ENCODE measurements around the gene STON1.
"Not testable (repeated sequence)": the region's sequence is repeated elsewhere in the genome, so short reads cannot be mapped to it uniquely, and the experiment has no call there.

Gene STON1

DNA sequence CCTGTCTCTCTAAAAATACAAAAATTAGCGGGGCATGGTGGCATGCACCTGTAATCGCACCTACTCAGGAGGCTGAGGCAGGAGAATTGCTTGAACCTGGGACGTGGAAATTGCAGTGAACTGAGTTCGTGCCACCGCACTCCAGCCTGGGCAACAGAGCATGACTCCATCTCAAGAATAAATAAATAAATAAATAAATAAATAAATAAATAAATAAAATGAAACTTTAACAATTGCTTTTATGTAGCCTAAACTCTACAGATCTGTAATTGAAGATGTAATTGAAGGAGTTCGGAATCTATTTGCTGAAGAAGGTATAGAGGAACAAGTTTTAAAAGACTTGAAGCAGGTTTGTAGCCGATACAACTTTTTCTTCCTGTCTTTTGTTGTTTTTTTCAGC, 90.7 kb downstream of the STON1 start:
- no peak for DNase-seq (ENCODE audit: low read depth)

DNA sequence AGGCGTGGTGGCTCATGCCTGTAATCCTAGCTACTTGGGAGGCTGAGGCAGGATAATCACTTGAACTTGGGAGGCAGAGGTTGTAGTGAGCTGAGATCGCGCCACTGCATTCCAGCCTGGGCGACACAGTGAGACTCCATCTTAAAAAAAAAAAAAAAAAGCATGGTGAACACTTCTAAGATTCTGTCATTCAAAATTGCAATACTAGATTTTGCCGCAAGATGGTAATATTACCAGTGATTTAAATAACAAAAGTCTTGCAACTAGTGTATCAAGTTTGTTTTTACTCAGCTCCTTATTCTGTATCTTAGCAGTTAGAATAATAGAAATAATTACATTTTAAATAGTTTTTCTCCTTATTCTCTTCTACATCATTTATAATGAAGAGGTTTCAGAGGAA, 92.7 kb downstream of the STON1 start:
- DNase-seq (ENCODE audit: low read depth) = not testable (repeated sequence)

DNA sequence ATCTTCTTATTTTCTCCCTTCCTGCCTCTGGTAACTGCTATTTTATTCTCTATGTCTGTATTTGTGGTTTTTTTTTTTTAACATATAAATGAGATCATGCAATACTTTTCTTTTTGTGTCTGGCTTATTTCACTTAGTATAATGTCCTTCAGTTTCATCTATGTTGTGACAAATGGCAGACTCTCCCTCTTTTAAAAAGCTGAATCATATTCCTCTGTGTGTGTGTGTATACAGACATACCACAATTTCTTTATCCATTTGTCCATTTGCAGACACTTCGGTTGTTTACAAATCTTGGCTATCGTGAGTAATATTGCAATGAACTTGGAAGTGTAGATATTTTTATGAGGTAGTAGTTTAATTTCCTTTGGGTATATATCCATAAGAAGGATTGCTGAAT, 94.7 kb downstream of the STON1 start:
- DNase-seq (ENCODE audit: low read depth) = no peak

DNA sequence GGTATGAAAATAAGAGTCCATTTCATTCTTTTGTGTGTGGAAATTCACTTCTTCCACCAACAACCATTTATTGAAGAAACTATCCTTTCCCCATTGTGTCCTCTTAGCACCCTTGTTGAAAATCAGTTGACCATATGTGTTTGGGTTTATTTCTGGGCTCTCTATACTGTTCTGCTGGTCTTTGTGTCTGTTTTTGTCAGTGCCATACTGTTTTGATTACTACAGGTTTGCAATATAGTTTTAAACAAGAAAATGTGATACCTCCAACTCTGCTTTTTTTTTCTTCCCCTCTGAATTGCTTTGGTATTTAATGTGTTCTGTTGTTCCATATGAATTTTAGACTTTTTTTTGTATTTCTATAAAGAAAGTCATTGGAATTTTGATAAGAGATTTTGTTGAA, 96.1 kb downstream of the STON1 start:
- DNase-seq (ENCODE audit: low read depth) = no peak

DNA sequence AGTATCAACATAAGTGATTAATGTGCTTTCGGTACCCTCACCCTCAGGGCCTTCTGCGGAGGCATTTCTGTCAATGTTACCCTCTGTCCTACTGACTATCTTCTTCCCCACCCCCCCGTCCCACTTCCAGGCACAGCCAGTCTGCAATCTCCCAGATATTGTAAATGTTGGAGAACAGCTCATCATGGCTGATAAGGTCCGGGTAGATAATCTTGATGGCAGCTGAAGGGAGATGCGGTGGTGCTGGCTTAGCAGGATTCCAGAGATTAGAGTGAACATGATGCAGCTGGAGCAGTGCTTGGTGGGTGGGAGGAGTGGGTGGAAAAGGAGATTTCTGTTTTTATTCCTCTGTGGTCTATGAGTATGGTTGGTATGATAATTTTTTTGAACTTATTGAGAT, 103.2 kb downstream of the STON1 start:
- DNase-seq (ENCODE audit: low read depth) = no peak

DNA sequence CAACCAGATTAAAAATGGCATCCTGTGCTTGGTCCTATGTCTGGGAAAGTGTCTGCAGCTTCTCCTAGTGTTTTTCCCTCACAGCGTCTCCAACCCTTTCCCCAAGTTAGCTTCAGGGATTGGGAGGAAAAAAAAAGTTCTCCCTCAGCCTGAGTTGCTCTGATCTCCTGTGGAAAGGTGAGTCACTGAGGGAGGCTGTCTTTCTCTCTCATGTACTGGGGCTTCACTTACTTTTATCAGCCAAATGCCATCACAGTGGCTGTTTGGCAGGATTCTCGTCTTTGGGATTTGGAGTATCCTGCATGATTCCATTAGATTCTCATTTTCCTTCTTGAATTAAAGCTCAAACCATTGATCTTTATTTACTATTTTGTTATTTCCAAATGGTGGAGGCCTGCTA, 105.8 kb downstream of the STON1 start:
- DNase-seq (ENCODE audit: low read depth) = no peak

DNA sequence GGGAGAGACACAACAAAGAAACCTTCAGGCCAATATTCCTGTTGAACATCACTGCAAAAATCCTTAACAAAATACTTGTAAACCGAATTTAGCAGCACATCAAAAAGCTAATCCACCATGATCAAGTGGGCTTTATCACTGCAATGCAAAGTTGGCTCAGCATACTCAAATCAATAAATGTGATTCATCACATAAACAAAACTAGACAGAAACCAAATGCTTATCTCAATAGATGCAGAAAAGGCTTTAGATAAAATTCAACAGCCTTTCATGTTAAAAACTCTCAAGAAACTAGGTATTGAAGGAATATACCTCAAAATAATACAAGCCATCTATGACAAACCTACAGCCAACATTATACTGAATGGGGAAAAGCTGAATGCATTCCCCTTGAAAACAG, 108.3 kb downstream of the STON1 start:
- DNase-seq (ENCODE audit: low read depth) = no peak
